Aorta (tissue), 5 donors: ENCODE results near the gene DNMT3A. TPM values are rescaled to one million over a fixed set of nuclear protein-coding genes. Genes with fewer than 3 reads are reported as not detected.
A peak's percentile ranks its signal among the peaks of the same experiment; 100 is the strongest.

Experiments used
- ATAC-seq: fragments of 200-7000 bp; cut with Tn5 transposase; one replicate; pipeline ENCODE4 v1.9.1; 2022; ENCODE audit warnings: moderate library complexity; ENCODE audit not compliant: low FRiP score
- DNase-seq, 2 donors: peaks; one replicate each; pipeline ENCODE4 v3.0.0-alpha.2; 2020
- H3K27ac ChIP-seq, 2 donors: one replicate each; pipeline ENCODE4 v1.5.1; 2013; ENCODE audit warnings: low read length in 2 of 2, mild to moderate bottlenecking in 2 of 2, moderate library complexity in 2 of 2, control low read depth in 1 of 2, inconsistent platforms in 1 of 2, low read depth in 1 of 2
- H3K27me3 ChIP-seq, 2 donors: one replicate each; pipeline ENCODE4 v1.6.1; 2013; ENCODE audit warnings: control low read depth in 1 of 2, low read length in 1 of 2, mild to moderate bottlenecking in 1 of 2, moderate library complexity in 1 of 2; ENCODE audit not compliant: insufficient read depth in 2 of 2, control insufficient read depth in 1 of 2
- H3K36me3 ChIP-seq, 2 donors: one replicate each; pipeline ENCODE4 v1.6.1; 2013; ENCODE audit warnings: control low read depth in 1 of 2, low read length in 1 of 2, mild to moderate bottlenecking in 1 of 2; ENCODE audit not compliant: insufficient read depth in 2 of 2, control insufficient read depth in 1 of 2
- H3K4me1 ChIP-seq, 2 donors: one replicate each; pipeline ENCODE4 v1.6.1; 2013; ENCODE audit warnings: low read length in 2 of 2, control low read depth in 1 of 2, mild to moderate bottlenecking in 1 of 2, moderate library complexity in 1 of 2; ENCODE audit not compliant: insufficient read depth in 2 of 2, control insufficient read depth in 1 of 2
- H3K4me3 ChIP-seq, 2 donors: one replicate each; pipeline ENCODE4 v1.5.1; 2013; ENCODE audit warnings: low read length in 2 of 2, control low read depth in 1 of 2, mild to moderate bottlenecking in 1 of 2
- H3K9me3 ChIP-seq: one replicate; pipeline ENCODE4 v1.6.1; 2013; ENCODE audit warnings: mild to moderate bottlenecking, low read length; ENCODE audit not compliant: control insufficient read depth
- WGBS, 2 donors: extraction: QIAGEN DNeasy Blood & Tissue Kit; methylation state at CpG; one replicate each; pipeline ENCODE4 v1.1.7; 2013; 5-methylcytosine and 5-hydroxymethylcytosine counted together
- intact Hi-C, 2 donors: fragments of 100-400 bp; cut with DNase I; formaldehyde crosslinking; loops; one replicate each; pipeline versions ENCODE4 v1.14.2 to v1.15.0; 2022
- polyA plus RNA-seq, 2 donors: library from polyadenylated mRNA; stranded (reverse); fragments of 200-250 nt; gene quantifications; one replicate each; pipeline ENCODE4 v1.2.3, GENCODE V29; 2013
- total RNA-seq, 2 donors: library from RNA; stranded (reverse); fragmentation: NEBNext Ultra II Directional; extraction: Animal tissue kit (Norgen Biotek cat#: 25700); gene quantifications; one replicate each; pipeline ENCODE4 v1.2.1, GENCODE V29; 2021
- donor health status: healthy with polysubstance abuse.
- donor health status: Bipolar disorder and iron deficiency.
- donor health status: DM: no; HTN: no; CAD: no.
- donor health status: DM: no; HTN: no; CAD: no.
- donor health status: DM: yes; HTN: yes; CAD: no.

The DNMT3A gene
- total and polyA plus RNA-seq, 4 donors: 9.4 to 48.2 (median 22.0) TPM

GRCh38 chr2:25234738-25235137, 107.0 kb downstream of the DNMT3A start:
- Histone ChIP-seq H3K4me1 (no peaks in the 10 kb centered on the region), H3K9me3 (no peaks in the 10 kb centered on the region), H3K36me3 (peaks cover 2 to 15% of the 10 kb centered on the region in 2 donors), H3K27me3 (no peaks in the 10 kb centered on the region), H3K27ac (no peak overlapping the region), H3K4me3 (no peak overlapping the region)
- intact Hi-C loops: no loop called here
- ATAC-seq (no peak), DNase-seq (no peak)
- 92 to 94% methylated on average over 8 of the region's 8 CpGs for WGBS, 2 donors

GRCh38 chr2:25233916-25234605, 107.7 kb downstream of the DNMT3A start:
- intact Hi-C loops: no loop called here
- DNase-seq: no peak
- WGBS, 2 donors: 86 to 87% methylated on average over 20 of the region's 20 CpGs
- Histone ChIP-seq H3K36me3 (peaks cover 2 to 14% of the 10 kb centered on the region in 2 donors), H3K4me1 (no peaks in the 10 kb centered on the region), H3K4me3 (no peak overlapping the region), H3K27ac (no peak overlapping the region), H3K27me3 (no peaks in the 10 kb centered on the region), H3K9me3 (no peaks in the 10 kb centered on the region)
- no peak for ATAC-seq

- peaks cover 2 to 11% of the 10 kb centered on the region in 2 donors for H3K36me3 ChIP-seq
- H3K27ac ChIP-seq: no peak overlapping the region
- ATAC-seq: no peak
- intact Hi-C loops: no loop called here
- DNase-seq: no peak
- no peaks in the 10 kb centered on the region for H3K9me3 ChIP-seq
- no peaks in the 10 kb centered on the region for H3K27me3 ChIP-seq
- H3K4me1 ChIP-seq: no peaks in the 10 kb centered on the region
- H3K4me3 ChIP-seq: no peak overlapping the region
- WGBS, 2 donors: 85 to 88% methylated on average over 12 of the region's 12 CpGs
Observed at GRCh38 chr2:25232248-25232825, 109.4 kb downstream of the DNMT3A start.

- intact Hi-C loops: no loop called here
- Histone ChIP-seq H3K27ac (no peak overlapping the region), H3K27me3 (no peaks in the 10 kb centered on the region), H3K4me3 (no peak overlapping the region), H3K4me1 (no peaks in the 10 kb centered on the region), H3K9me3 (no peaks in the 10 kb centered on the region), H3K36me3 (peaks cover 2 to 9% of the 10 kb centered on the region in 2 donors)
- DNase-seq (no peak), ATAC-seq (no peak)
- 66 to 74% methylated on average over 8 of the region's 8 CpGs for WGBS, 2 donors
Observed at GRCh38 chr2:25230948-25231311, 110.8 kb downstream of the DNMT3A start.

- ATAC-seq: no peak
- no peak for DNase-seq
- 54 to 56% methylated on average over 16 of the region's 16 CpGs for WGBS, 2 donors
Observed at GRCh38 chr2:25230198-25230947, 111.4 kb downstream of the DNMT3A start.

GRCh38 chr2:25229279-25230197, 112.2 kb downstream of the DNMT3A start:
- 39 to 47% methylated on average over 15 of the region's 15 CpGs for WGBS, 2 donors
- H3K9me3 ChIP-seq: no peaks in the 10 kb centered on the region
- DNase-seq (no peak), ATAC-seq (peak; percentile 33)
- H3K27ac ChIP-seq: no peak overlapping the region
- intact Hi-C loops: no loop called here
- H3K27me3 ChIP-seq: no peaks in the 10 kb centered on the region
- H3K4me3 ChIP-seq: no peak overlapping the region
- peaks cover 0 to 5% of the 10 kb centered on the region in 2 donors for H3K36me3 ChIP-seq
- H3K4me1 ChIP-seq: no peaks in the 10 kb centered on the region

More at GRCh38 chr2:25230198-25230947, 111.4 kb downstream of the DNMT3A start:
- no peaks in the 10 kb centered on the region for H3K27me3 ChIP-seq
- no peaks in the 10 kb centered on the region for H3K4me1 ChIP-seq
- H3K27ac ChIP-seq: no peak overlapping the region
- H3K4me3 ChIP-seq: no peak overlapping the region
- H3K36me3 ChIP-seq: peaks cover under 1 to 5% of the 10 kb centered on the region in 2 donors
- intact Hi-C loops: no loop called here
- H3K9me3 ChIP-seq: no peaks in the 10 kb centered on the region

GRCh38 chr2:25228848-25229278, 112.9 kb downstream of the DNMT3A start:
- peak; percentile 88 for ATAC-seq
- no peak overlapping the region for H3K4me3 ChIP-seq
- intact Hi-C loops: no loop called here
- H3K36me3 ChIP-seq: peaks cover 0 to 2% of the 10 kb centered on the region in 2 donors
- H3K27ac ChIP-seq: no peak overlapping the region
- no peaks in the 10 kb centered on the region for H3K9me3 ChIP-seq
- H3K27me3 ChIP-seq: no peaks in the 10 kb centered on the region
- peak; percentile 85 to 89 for DNase-seq
- 15 to 22% methylated on average over 9 of the region's 9 CpGs for WGBS, 2 donors
- H3K4me1 ChIP-seq: no peaks in the 10 kb centered on the region

- intact Hi-C loops: no loop called here
- 81 to 86% methylated on average over 7 of the region's 7 CpGs for WGBS, 2 donors
- no peaks in the 10 kb centered on the region for H3K9me3 ChIP-seq
- H3K27ac ChIP-seq: no peak overlapping the region
- H3K27me3 ChIP-seq: no peaks in the 10 kb centered on the region
- no peaks in the 10 kb centered on the region for H3K4me1 ChIP-seq
- H3K4me3 ChIP-seq: no peak overlapping the region
- ATAC-seq: no peak
- DNase-seq: no peak
- H3K36me3 ChIP-seq: peaks cover 0 to 2% of the 10 kb centered on the region in 2 donors
Observed at GRCh38 chr2:25227576-25227975, 114.1 kb downstream of the DNMT3A start.
